Measurements from ENCODE around the gene GRIP1.

GRIP1 gene

DNA sequence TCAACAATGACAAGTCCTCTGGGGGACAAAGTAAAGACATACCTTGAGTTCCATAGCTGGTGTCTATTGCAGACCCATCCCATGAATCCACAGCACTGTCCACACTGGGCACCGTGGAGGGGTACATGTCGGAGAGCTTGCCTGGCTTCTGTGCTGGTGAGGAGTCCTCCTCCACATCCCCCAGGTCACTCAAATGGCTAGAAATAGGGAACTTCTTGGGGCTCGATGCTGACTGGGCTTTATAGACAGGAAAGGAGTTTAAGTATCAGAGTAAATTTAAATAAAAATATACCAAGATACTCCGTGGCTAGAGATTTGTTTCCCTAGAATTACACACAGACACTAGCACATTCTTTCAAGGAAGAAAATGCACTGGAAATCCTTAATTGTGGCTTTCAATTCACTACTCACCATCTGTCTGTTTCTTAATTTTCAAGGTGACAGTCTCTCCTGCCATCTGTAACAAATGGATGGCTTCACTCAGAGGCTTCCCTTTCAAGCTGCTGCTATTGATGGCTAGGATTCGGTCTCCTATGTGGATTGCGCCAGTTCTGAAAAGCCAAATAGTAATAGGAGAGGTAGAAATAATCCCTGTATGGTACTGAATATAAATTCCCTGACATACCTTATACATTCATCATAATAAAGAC, 286.5 kb downstream of the GRIP1 start:
- H3K4me1 ChIP-seq (ENCODE audit: control insufficient read depth, insufficient read depth, low read length) = no peaks in the 10 kb centered on the region
- no peak overlapping the region for H3K27ac ChIP-seq (ENCODE audit: low read length)
- H3K4me3 ChIP-seq (ENCODE audit: low read length in 2 of 2) = no peak overlapping the region
- no peaks in the 10 kb centered on the region for H3K27me3 ChIP-seq (ENCODE audit: control insufficient read depth in 1 of 2, insufficient read depth in 2 of 2, low read length in 2 of 2)
- H3K9ac ChIP-seq (ENCODE audit: low read length in 2 of 2) = no peak overlapping the region
- H3K9me3 ChIP-seq (ENCODE audit: control insufficient read depth in 2 of 2, low read length in 2 of 2) = no peaks in the 10 kb centered on the region
- peaks cover 0 to 2% of the 10 kb centered on the region in 2 donors for H3K36me3 ChIP-seq (ENCODE audit: control insufficient read depth in 2 of 2, insufficient read depth in 2 of 2, low read length in 2 of 2)

DNA sequence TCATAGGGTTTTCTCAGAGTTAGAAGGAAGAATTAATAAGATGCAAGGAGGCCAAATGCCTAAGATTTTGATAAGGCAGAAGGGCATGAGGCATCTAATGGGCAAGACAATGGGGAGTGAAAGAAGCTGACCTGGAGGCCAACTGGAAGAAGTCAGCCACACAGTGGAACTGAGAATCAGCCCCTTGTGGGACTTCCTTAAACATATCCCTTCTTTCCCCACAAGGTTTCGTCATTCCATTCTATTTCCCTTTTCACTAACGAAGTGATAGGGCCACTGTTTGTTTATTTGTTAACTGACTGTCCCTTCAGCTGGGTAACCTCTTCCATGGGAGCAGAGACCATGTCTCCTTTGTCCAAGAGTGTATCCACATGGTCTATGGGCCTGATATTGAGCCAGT, 290.4 kb downstream of the GRIP1 start:
- H3K27me3 ChIP-seq (ENCODE audit: control insufficient read depth in 1 of 2, insufficient read depth in 2 of 2, low read length in 2 of 2) = no peaks in the 10 kb centered on the region
- H3K27ac ChIP-seq (ENCODE audit: low read length) = no peak overlapping the region
- H3K36me3 ChIP-seq (ENCODE audit: control insufficient read depth in 2 of 2, insufficient read depth in 2 of 2, low read length in 2 of 2) = peaks cover 0 to 2% of the 10 kb centered on the region in 2 donors
- H3K9ac ChIP-seq (ENCODE audit: low read length in 2 of 2) = no peak overlapping the region
- no peak overlapping the region for H3K4me3 ChIP-seq (ENCODE audit: low read length in 2 of 2)
- no peaks in the 10 kb centered on the region for H3K4me1 ChIP-seq (ENCODE audit: control insufficient read depth, insufficient read depth, low read length)
- peaks cover 0 to 2% of the 10 kb centered on the region in 2 donors for H3K9me3 ChIP-seq (ENCODE audit: control insufficient read depth in 2 of 2, low read length in 2 of 2)

- Histone ChIP-seq H3K9me3 (ENCODE audit: control insufficient read depth in 2 of 2, low read length in 2 of 2) (peaks cover 0 to 2% of the 10 kb centered on the region in 2 donors), H3K9ac (ENCODE audit: low read length in 2 of 2) (no peak overlapping the region), H3K4me1 (ENCODE audit: control insufficient read depth, insufficient read depth, low read length) (no peaks in the 10 kb centered on the region), H3K27ac (ENCODE audit: low read length) (no peak overlapping the region), H3K27me3 (ENCODE audit: control insufficient read depth in 1 of 2, insufficient read depth in 2 of 2, low read length in 2 of 2) (no peaks in the 10 kb centered on the region), H3K4me3 (ENCODE audit: low read length in 2 of 2) (no peak overlapping the region), H3K36me3 (ENCODE audit: control insufficient read depth in 2 of 2, insufficient read depth in 2 of 2, low read length in 2 of 2) (peaks cover 0 to 2% of the 10 kb centered on the region in 2 donors)
Measured at GRCh38 chr12:66387117-66387516, 291.8 kb downstream of the GRIP1 start.

DNA sequence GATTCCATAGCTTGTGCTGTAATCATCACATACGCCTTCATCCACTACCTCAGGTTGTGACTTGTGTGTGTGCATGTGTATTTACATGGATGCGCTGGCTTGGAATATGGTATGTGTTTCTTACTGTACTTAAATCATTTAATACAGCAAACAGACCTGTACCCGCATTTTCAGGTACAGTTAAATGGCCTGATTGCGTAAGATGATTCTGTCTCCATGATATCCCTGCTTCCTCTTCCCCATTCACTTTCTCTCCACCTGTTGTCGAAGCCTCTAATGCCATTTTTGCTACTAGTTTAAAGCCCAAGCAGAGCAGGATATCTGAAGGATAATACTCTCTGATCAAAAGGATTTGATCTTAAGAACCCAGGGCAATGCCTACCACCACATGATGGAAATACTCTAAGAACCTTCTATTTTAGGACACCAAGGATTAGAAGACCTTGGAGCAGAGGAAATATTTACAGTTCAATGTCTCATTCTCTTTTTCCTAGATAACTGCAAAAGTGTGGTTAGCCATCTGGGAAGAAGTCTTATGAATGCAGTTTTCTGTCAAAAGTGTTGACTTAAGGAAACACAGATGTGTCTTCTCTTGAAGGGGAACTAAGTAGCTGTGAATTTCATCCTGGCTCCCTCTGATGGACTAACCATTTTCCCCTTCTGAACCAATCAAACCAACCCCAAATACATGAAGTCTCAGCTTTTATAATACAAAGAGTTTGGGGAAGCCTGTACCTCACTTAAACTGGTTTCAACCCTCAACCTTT, 297.9 kb downstream of the GRIP1 start:
- Histone ChIP-seq H3K4me3 (ENCODE audit: low read length in 2 of 2) (no peak overlapping the region), H3K4me1 (ENCODE audit: control insufficient read depth, insufficient read depth, low read length) (no peaks in the 10 kb centered on the region), H3K9ac (ENCODE audit: low read length in 2 of 2) (no peak overlapping the region), H3K36me3 (ENCODE audit: control insufficient read depth in 2 of 2, insufficient read depth in 2 of 2, low read length in 2 of 2) (no peaks in the 10 kb centered on the region), H3K27me3 (ENCODE audit: control insufficient read depth in 1 of 2, insufficient read depth in 2 of 2, low read length in 2 of 2) (no peaks in the 10 kb centered on the region), H3K27ac (ENCODE audit: low read length) (no peak overlapping the region), H3K9me3 (ENCODE audit: control insufficient read depth in 2 of 2, low read length in 2 of 2) (no peaks in the 10 kb centered on the region)

DNA sequence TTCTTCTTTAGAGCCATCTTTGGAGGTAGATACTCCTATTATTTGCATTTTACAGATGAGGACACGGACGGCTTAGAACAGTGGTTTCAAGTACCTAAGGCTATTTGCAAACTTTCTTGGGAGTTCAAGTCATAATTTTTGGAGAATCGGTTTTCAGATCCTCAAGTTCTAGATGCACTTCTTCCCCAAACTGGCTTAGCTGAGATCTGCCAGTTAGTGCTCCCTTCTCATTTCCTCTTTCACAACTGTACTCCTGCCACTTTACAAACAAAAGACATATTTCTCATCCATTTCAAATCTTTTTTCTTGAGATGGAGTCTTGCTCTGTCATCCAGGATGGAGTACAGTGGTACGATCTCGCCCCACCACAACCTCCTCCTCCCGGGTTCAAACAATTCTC, 299.3 kb downstream of the GRIP1 start:
- no peaks in the 10 kb centered on the region for H3K9me3 ChIP-seq (ENCODE audit: control insufficient read depth in 2 of 2, low read length in 2 of 2)
- no peaks in the 10 kb centered on the region for H3K27me3 ChIP-seq (ENCODE audit: control insufficient read depth in 1 of 2, insufficient read depth in 2 of 2, low read length in 2 of 2)
- no peaks in the 10 kb centered on the region for H3K36me3 ChIP-seq (ENCODE audit: control insufficient read depth in 2 of 2, insufficient read depth in 2 of 2, low read length in 2 of 2)
- H3K9ac ChIP-seq (ENCODE audit: low read length in 2 of 2) = no peak overlapping the region
- no peaks in the 10 kb centered on the region for H3K4me1 ChIP-seq (ENCODE audit: control insufficient read depth, insufficient read depth, low read length)
- no peak overlapping the region for H3K27ac ChIP-seq (ENCODE audit: low read length)
- no peak overlapping the region for H3K4me3 ChIP-seq (ENCODE audit: low read length in 2 of 2)

DNA sequence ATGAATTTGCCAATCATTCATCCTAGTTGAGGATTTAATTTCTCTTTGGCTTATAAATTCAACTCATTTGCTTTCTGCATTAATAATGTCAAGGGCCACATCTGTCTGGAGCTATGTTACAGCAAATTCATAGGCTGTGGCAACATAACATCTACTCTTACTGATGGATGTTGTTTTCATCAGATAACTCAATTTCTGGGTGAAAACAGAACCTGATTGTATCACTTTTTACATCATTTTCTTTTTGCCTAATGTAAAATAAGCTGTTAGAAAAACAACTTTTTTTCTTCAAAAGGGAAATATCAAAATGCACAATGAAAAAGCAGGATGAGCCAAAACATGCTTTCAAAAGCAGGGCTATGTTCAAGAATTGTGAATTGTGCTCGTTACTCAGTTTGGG, 303.3 kb downstream of the GRIP1 start:
- H3K9me3 ChIP-seq (ENCODE audit: control insufficient read depth in 2 of 2, low read length in 2 of 2) = no peaks in the 10 kb centered on the region
- no peak overlapping the region for H3K9ac ChIP-seq (ENCODE audit: low read length in 2 of 2)
- H3K4me3 ChIP-seq (ENCODE audit: low read length in 2 of 2) = no peak overlapping the region
- H3K4me1 ChIP-seq (ENCODE audit: control insufficient read depth, insufficient read depth, low read length) = no peaks in the 10 kb centered on the region
- no peaks in the 10 kb centered on the region for H3K27me3 ChIP-seq (ENCODE audit: control insufficient read depth in 1 of 2, insufficient read depth in 2 of 2, low read length in 2 of 2)
- H3K27ac ChIP-seq (ENCODE audit: low read length) = no peak overlapping the region
- H3K36me3 ChIP-seq (ENCODE audit: control insufficient read depth in 2 of 2, insufficient read depth in 2 of 2, low read length in 2 of 2) = no peaks in the 10 kb centered on the region

GRCh38 chr12:66371982-66372381, 306.9 kb downstream of the GRIP1 start:
- no peaks in the 10 kb centered on the region for H3K4me1 ChIP-seq (ENCODE audit: control insufficient read depth, insufficient read depth, low read length)
- H3K27me3 ChIP-seq (ENCODE audit: control insufficient read depth in 1 of 2, insufficient read depth in 2 of 2, low read length in 2 of 2) = no peaks in the 10 kb centered on the region
- H3K36me3 ChIP-seq (ENCODE audit: control insufficient read depth in 2 of 2, insufficient read depth in 2 of 2, low read length in 2 of 2) = no peaks in the 10 kb centered on the region
- no peak overlapping the region for H3K27ac ChIP-seq (ENCODE audit: low read length)
- H3K9ac ChIP-seq (ENCODE audit: low read length in 2 of 2) = no peak overlapping the region
- no peak overlapping the region for H3K4me3 ChIP-seq (ENCODE audit: low read length in 2 of 2)
- H3K9me3 ChIP-seq (ENCODE audit: control insufficient read depth in 2 of 2, low read length in 2 of 2) = no peaks in the 10 kb centered on the region

DNA sequence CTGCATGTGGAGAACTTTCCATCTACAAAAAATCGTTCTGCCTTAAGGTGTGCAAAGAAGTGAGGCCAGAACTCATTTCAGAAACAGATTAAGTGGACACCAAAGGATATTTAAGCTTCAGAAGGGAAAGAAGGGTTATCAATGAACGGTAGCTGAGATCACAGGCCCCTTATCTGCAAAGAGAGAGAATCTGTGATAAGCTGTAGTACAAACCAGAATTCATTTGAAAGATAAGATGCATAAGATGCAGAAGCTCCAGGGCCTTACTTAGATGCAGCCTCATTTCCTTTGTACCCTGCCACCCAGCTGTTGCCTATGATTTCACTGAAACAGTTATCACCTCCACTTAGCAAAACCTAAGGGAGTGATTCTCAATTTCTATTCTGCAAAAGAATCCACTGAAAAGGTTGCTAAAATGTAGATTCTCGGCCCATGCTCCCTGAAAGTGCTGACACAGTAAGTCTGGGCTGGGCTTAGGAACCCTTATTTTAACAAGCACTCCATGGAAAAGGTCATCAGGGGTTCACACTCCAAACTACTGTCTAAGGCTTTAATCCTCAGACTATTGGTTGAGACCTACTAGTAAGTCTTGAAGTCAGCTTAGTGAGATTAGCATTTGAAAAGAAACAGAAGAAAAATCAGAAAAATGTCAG, 311.7 kb downstream of the GRIP1 start:
- Histone ChIP-seq H3K36me3 (ENCODE audit: control insufficient read depth in 2 of 2, insufficient read depth in 2 of 2, low read length in 2 of 2) (no peaks in the 10 kb centered on the region), H3K27me3 (ENCODE audit: control insufficient read depth in 1 of 2, insufficient read depth in 2 of 2, low read length in 2 of 2) (no peaks in the 10 kb centered on the region), H3K4me1 (ENCODE audit: control insufficient read depth, insufficient read depth, low read length) (no peaks in the 10 kb centered on the region), H3K9me3 (ENCODE audit: control insufficient read depth in 2 of 2, low read length in 2 of 2) (no peaks in the 10 kb centered on the region), H3K27ac (ENCODE audit: low read length) (no peak overlapping the region), H3K9ac (ENCODE audit: low read length in 2 of 2) (no peak overlapping the region), H3K4me3 (ENCODE audit: low read length in 2 of 2) (no peak overlapping the region)

- Histone ChIP-seq H3K27me3 (ENCODE audit: control insufficient read depth in 1 of 2, insufficient read depth in 2 of 2, low read length in 2 of 2) (no peaks in the 10 kb centered on the region), H3K27ac (ENCODE audit: low read length) (no peak overlapping the region), H3K9ac (ENCODE audit: low read length in 2 of 2) (no peak overlapping the region), H3K36me3 (ENCODE audit: control insufficient read depth in 2 of 2, insufficient read depth in 2 of 2, low read length in 2 of 2) (no peaks in the 10 kb centered on the region), H3K4me1 (ENCODE audit: control insufficient read depth, insufficient read depth, low read length) (no peaks in the 10 kb centered on the region), H3K4me3 (ENCODE audit: low read length in 2 of 2) (no peak overlapping the region), H3K9me3 (ENCODE audit: control insufficient read depth in 2 of 2, low read length in 2 of 2) (no peaks in the 10 kb centered on the region)
Measured at GRCh38 chr12:66365718-66366490, 313.0 kb downstream of the GRIP1 start.

- Histone ChIP-seq H3K36me3 (ENCODE audit: control insufficient read depth in 2 of 2, insufficient read depth in 2 of 2, low read length in 2 of 2) (no peaks in the 10 kb centered on the region), H3K27me3 (ENCODE audit: control insufficient read depth in 1 of 2, insufficient read depth in 2 of 2, low read length in 2 of 2) (no peaks in the 10 kb centered on the region), H3K4me1 (ENCODE audit: control insufficient read depth, insufficient read depth, low read length) (no peaks in the 10 kb centered on the region), H3K9me3 (ENCODE audit: control insufficient read depth in 2 of 2, low read length in 2 of 2) (no peaks in the 10 kb centered on the region), H3K9ac (ENCODE audit: low read length in 2 of 2) (no peak overlapping the region), H3K4me3 (ENCODE audit: low read length in 2 of 2) (no peak overlapping the region), H3K27ac (ENCODE audit: low read length) (no peak overlapping the region)
Measured at GRCh38 chr12:66361703-66362102, 317.2 kb downstream of the GRIP1 start.
